ENCODE results near the gene PTPRN2.
"Not testable (repeated sequence)": the region's sequence is repeated elsewhere in the genome, so short reads cannot be mapped to it uniquely, and the experiment has no call there.

PTPRN2 gene

DNA sequence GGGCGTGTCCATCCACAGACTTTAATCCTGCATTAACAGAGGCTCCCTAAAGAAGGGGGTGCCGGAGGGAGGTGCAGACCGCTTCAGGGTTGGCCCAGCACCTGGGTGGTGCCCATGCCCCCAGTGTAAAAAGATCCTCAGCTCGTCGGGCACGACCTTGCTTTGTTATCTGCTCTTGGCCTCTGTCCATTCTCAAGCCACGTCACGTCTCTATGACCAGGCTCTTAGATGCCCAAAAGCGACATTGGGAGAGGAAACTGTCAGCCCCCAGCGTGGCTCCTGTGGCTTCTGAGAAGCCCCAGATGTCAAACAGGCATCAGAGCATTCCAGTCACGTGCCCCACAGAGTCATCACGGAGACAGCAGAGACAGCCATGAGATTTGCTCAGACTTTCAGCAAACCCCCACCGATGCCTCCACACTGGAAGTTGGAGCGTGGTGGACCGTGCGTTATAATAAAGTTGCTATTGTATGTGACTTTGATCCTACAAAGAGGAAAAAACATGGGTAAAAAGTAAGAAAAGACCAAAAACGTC is 55.5 kb downstream of the PTPRN2 start:
- no peak for DNase-seq (ENCODE audit: low read depth)

DNA sequence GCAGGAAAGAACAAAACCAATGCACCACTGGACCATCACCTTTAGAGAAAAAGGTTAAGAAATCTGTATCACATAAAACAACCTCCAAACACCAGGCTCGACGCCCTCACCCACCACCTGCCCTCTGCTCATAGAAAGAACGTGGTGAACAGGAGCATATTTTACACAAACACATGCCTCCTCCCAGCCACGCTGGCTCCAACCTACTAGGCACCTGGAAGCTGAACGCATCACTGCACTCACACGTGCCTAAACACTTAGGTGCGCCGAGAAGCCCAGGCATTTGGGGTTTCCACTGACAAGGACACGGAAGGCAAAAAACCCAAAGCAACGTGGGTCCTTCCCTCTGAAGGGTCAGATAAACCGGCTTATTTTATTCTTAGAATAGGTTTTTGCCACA is 56.0 kb downstream of the PTPRN2 start:
- DNase-seq (ENCODE audit: low read depth), result no peak

DNA sequence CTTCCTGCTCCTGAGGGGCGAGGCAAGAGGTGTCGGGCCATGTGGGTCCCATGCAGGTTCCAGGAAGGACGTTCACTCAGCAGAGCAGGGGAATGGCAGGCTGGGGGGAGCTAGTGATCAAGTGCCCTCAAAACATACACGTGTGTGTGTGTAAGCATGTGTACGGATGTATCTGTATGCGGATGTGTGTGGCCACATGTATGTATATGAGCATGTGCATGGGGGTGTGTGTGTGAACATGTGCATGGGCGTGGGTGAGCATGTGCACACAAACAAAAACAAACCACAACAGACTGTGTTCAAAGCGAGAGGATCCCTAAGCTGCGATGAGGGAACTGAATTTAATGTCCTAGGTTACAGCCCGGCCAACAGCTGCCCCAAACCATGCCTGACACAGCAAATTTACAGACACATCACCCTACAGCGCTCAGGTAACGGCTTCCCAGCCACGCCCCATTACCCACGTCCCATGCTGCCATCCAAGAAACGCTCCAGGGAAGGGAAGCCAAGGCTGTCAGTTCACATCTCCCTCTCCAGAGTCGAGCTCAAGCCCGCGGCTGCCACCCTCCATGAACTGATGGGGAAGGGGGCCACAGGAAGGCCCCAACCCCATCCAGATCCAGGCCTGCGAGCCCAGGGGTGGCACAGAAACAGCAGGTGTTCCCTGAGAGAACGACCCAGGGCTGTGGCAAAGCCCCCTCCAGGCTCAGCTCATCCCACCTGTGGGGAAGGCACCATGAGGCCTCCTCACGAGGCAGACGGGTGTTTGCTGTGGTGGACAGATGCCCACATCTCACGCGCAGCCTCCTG is 56.6 kb downstream of the PTPRN2 start:
- no peak for DNase-seq (ENCODE audit: low read depth)

DNA sequence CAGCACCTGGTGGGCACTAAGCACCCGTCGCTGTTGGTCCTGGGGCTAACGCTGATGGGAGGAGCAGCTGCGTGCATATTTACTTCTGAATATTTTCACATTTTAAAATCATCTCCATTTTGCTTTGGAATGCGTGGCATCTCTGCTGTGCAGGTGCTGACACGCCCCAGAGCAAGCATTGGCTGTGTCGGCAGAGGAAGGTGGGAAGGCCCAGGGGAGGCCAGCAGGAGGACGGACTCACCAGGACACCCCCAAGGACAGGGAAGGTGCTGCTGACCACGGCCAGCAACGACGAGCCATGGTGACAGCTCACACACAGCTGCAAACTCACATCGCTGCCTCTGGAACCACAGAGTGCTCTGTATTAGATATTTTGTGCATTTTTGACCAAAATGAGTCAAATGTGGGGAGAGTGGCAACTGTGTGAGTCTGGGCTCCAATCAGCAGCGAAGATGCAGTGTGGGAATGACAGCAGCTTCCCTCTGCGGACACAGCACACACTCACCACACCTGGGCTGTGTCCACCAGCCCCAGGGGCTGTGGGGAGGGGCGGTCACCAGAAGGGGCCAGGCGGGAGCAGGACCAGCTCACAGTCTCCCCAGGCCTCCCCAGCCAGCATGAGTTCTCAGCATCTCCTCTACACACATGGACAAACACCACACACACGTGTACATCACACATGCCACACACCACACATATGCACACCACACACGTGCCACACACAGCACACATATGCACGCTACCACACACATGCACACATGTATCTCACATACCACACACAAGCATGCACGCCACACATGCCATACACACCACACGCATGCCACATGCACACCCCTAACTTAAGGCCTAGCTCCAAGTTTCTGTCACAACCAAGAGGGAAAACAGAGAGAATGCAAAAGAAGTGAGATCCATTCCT is 58.2 kb downstream of the PTPRN2 start:
- DNase-seq (ENCODE audit: low read depth), result no peak

DNA sequence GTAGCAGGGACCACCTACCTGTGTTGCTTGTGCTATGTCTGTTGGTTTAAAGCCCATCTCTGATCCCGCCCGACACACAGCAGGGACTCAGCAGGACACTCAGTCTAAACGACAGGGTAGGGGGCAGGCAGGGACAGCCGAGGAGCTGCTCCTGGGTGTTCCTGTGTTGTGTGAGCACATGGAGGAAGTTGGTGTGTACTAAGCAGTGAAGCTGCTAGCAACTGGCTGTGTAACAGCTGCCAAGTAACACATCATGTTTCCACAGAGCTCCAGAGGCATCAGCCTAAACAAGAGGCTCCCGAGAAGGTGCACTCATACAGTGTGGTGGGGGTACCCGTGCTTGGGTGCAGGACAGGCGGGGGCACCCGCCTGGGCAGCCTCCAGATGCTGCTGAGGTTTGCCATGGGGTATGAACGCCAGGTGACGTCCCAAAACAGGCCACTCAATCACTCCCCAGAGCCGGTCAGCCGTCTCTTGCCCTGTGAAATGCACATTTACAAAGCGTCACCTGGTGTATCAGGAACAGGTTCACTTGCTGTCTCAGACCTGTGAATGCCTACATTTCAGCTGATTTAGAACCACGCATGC is 59.6 kb downstream of the PTPRN2 start:
- no peak for DNase-seq (ENCODE audit: low read depth)

DNA sequence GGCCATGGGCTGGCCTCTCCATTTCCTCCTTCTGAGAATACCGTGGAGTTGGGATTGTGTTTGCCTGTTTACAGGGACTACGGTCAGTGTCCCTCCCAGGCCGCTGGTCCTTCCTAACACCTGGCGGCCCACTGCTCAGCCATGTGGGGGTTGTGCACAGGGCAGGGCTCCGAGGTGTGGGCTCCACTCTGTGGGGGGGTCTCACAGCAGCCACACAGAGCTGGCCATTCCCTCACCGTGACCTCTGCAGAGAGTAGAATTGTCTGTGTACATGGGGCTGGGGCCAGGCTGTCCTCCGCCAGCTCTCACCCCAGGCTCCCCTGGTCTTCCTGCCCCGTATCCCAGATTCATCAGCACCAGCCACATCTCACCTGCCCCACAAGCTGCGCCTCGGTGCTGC is 60.1 kb downstream of the PTPRN2 start:
- no peak for DNase-seq (ENCODE audit: low read depth)

DNA sequence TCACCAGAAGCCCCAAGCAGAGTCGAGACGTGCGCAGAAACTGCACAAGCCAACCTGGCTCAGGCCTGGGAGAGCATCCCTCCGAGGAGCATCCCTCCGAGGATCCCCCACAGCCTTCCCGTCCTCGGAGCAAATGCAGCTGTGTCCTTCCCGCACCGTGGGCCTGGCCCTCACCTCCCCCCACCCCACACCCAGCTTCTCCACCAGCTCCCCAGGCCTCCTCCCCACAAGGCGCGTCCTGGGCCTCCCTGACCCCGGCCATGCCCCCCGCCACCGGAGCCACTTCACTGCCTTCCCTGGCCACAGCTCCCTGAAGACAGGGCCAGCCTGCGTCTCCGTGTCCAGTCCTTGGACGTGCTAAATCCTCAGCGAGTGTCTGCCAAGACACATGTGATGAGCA is 60.6 kb downstream of the PTPRN2 start:
- no peak for DNase-seq (ENCODE audit: low read depth)

DNA sequence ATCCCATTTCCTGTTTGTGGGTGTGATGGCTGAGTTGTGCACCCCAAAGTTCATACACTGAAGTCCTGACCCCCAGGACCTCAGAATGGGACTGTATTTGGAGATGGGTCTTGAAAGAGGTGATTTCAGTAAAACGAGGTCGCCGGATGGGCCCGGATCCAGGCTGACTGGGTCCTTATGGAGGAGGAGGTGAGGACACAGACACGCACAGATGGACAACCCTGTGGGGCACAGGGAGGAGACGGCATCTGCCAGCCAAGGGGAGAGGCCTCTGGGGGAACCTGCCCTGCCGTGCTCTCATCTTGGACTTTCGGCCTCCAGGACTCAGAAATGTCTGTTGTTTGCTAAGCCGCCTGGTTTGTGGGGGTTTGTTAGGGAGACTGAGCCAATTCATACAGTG is 61.1 kb downstream of the PTPRN2 start:
- DNase-seq (ENCODE audit: low read depth), result no peak

DNA sequence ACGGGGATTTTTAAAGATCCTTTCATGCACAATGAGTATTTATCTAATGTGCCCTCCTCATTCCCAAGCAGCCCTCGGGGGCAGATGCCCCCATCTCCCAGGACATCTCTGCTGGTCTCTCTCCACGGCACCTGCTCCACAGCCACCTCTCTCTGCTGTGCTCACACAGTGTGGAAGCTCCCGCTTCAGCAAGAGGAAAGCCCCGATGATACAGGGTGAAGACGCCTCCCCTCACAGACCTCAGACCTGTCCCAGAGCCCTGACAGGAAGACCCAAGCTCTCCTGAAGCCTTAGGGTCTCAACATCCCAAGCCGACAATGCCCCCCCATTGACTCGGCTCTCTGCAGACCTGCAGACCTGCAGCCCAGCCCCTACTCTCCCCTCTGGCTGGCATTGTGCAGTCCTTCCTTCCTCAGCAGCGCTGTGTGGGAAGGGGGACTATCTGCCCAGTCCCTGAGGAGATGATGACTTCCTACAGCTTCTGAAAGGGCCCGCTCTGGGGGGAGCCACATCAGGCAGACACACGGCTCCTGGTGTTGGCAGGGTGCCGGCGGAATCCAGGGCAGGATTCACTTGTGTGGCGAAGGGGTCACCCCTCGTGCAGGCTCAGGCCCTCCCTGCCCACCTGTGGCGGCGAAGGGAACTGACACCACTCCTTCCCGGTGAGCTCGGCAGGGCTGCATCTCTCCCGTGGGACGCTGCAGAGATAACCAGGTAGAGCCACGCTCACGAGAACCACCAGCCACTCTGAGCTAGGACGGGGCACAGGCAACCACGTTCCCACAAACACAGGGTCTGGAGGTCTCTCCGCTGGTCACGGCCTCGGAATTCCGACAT is 61.8 kb downstream of the PTPRN2 start:
- no peak for DNase-seq (ENCODE audit: low read depth)

DNA sequence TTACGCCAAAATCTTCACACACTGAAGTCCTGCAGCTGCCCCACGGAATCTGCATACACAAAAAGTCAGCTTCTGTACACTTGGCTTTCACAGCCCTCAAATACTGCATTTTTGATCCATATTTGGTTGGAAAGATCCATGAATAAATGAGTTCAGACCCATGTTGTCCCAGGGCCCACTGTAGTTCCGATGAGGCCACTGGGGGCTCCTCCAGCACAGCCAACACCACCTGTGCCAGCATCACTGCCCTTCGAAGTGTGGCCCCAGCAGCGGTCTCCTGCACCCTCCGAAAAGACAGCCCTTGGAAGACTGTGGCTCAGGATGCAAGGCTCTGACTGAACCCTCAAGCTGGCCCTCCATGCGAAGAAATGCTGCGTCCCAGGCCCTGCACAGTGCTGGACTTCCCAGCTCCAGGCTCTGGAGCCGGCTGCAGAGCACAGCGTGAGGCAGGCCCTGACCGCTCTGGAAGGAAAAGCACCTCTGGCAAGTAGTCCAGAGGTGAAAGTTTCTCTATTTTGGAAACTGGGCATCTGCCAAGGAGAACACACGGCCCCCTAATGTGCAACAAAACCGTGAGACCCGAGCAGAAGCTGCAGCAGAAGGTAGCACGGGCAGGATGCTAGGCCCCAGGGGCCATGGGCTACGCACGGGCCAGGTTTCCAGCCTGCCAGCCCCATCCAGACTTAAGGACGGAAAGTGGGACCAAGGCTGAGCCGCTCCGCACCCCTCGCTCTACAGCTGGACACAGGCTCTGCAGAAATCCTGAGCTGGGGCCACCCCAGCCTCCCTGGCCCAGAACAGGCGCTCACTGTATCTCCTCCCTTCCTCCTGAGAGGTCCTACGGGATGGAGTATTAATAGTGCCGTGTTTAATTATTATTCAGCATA is 62.6 kb downstream of the PTPRN2 start:
- DNase-seq (ENCODE audit: low read depth), result no peak

DNA sequence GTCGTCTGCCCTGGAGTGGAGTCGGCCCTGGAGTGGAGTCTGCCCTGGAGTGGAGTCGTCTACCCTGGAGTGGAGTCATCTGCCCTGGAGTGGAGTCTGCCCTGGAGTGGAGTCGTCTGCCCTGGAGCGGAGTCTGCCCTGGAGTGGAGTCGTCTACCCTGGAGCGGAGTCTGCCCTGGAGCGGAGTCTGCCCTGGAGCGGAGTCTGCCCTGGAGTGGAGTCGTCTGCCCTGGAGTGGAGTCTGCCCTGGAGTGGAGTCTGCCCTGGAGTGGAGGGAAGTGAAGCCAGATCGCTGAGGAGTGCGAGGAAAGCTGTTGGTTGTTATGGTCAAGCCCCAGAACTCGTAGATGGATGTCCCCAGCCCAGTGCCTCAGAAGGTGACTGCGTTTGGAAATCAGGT is 63.3 kb downstream of the PTPRN2 start:
- DNase-seq (ENCODE audit: low read depth), result not testable (repeated sequence)

DNA sequence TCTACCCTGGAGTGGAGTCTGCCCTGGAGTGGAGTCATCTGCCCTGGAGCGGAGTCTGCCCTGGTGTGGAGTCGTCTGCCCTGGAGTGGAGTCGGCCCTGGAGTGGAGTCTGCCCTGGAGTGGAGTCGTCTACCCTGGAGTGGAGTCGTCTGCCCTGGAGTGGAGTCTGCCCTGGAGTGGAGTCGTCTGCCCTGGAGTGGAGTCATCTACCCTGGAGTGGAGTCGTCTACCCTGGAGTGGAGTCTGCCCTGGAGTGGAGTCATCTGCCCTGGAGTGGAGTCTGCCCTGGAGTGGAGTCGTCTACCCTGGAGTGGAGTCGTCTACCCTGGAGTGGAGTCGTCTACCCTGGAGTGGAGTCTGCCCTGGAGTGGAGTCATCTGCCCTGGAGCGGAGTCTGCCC is 63.7 kb downstream of the PTPRN2 start:
- not testable (repeated sequence) for DNase-seq (ENCODE audit: low read depth)

DNA sequence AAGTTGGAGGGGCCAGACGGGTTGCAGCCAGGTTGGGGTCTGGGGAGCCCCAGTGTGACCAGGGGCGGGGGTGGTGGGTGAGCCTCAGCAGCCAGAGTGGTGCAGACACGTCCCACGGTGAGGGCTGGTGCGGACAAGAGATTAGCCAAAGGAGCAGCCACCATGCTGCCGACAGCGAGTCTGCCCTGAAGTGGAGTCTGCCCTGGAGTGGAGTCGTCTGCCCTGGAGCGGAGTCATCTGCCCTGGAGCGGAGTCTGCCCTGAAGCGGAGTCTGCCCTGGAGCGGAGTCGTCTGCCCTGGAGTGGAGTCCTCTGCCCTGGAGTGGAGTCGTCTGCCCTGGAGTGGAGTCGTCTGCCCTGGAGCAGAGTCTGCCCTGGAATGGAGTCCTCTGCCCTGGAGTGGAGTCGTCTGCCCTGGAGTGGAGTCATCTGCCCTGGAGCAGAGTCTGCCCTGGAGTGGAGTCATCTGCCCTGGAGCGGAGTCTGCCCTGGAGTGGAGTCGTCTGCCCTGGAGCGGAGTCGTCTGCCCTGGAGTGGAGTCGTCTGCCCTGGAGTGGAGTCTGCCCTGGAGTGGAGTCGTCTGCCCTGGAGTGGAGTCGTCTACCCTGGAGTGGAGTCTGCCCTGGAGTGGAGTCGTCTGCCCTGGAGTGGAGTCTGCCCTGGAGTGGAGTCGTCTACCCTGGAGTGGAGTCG is 64.3 kb downstream of the PTPRN2 start:
- not testable (repeated sequence) for DNase-seq (ENCODE audit: low read depth)

DNA sequence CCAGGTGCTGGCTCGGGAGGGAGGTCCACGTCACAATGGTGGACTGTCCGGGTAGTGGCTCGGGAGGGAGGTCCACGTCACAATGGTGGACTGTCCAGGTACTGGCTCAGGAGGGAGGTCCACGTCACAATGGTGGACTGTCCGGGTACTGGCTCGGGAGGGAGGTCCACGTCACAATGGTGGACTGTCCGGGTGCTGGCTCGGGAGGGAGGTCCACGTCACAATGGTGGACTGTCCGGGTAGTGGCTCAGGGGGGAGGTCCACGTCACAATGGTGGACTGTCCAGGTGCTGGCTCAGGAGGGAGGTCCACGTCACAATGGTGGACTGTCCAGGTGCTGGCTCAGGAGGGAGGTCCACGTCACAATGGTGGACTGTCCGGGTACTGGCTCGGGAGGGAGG is 65.8 kb downstream of the PTPRN2 start:
- DNase-seq (ENCODE audit: low read depth), result not testable (repeated sequence)

DNA sequence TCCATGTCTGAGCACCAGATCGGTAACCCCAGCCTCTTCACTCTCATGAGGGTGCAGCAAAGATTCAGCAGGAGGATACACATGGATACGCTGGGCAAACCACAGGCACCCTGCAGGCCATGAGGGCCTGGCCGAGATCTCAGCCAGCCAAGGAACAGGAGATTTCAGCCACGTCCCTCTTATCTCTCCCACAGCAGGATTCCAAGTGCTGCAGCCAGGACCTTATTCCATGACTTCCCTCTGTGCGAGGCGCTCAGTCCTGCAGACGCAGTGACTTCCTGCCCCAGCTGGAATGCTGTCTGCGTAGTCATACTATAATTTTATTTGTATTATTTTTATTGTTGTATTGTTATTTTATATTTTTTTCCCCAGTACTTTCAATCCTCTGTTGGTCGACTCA is 66.8 kb downstream of the PTPRN2 start:
- DNase-seq (ENCODE audit: low read depth), result no peak

DNA sequence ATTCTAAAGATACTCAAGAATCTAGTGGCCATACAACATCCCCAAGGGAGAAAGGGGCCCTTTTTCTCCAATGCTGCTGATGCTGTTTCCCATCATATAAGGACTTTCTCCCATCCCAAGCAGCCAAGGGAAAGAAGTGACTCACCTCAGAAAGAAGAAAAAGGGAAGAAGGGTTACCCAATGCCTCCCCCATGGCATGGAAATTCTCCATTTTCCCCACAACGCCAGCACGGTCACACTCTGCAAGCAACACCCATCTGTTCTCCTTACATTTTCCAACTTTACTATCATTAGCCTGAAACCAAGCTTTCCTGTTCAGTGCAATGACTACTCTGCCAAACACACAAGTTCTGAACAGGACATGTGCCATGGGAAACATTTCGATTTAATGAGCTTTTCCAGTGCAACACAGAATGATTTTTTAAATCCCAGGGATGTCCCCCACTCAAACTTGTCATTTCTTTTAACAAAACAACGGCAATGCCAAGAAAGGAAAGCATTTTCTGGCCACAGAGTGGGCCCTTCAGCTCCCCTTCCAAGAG is 67.9 kb downstream of the PTPRN2 start:
- no peak for DNase-seq (ENCODE audit: low read depth)

DNA sequence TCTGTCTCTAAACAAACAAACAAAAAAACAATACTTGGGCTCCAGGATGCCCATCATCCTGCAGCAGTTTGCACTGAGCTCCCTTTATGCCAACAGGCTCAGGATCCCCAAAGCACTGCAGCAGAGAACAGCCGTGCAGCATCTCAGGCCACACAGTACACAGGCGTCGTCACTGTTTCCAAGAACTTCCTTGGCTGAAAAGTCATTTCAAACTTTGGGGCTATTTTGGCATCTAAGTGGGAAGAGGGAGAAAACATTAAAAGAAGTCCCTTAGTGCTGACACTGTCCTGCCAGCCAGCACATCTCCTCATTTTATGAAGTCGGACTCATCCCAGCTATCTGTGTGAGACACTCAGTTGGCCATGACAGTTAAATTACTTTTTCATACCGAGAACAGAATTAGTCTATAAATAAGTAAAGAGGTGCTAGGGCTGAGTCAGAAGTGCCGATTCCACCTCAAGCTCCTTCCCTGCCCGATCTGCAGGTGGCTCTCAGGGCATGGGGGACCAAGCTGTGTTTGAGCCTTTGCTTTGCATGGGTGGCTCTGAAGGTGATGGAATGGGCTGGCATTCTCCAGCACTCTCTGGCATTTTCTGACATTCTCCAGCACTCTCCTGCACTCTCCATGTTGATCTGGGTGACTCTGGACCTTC is 68.5 kb downstream of the PTPRN2 start:
- no peak for DNase-seq (ENCODE audit: low read depth)

DNA sequence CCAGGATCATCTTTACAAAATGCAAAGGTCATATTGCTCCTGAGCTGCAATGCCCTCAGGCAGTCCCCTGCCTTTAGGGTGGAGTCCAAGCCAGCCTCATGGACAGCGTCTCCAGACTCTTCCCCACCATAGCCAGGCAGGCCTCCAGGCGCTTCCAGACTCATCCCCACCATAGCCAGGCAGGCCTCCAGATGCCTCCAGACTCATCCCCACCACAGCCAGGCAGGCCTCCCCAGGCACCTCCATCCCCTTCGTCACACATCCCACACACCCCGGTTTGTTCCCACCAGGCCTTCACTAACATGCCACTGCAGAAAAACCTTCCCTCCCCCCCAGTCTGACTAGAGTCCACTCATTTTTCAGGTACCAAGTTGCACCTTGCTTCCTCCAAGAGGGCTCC is 70.1 kb downstream of the PTPRN2 start:
- DNase-seq (ENCODE audit: low read depth), result no peak

DNA sequence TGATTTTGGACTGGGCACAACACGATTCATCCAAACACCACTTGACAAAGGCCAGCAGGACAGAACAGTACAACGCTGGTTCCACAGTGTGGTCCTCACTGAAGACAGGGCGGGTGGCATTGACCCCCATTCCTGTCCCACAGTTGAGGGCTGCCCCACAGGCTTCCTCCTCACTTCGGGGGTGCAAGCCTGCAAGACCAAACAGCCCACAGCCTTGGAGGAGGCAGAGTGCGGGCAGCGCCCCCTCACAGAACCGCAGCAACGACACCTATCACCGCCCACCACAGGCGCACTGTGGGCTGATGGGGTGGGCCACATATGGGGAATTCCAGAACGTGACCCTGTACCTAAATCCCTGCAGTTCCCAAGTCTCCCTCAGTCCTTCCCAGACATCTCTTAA is 70.6 kb downstream of the PTPRN2 start:
- no peak for DNase-seq (ENCODE audit: low read depth)
